Glutamatergic neuron (in vitro differentiated cells): ENCODE measurements around the gene FRS3. TPM values are rescaled to one million over a fixed set of nuclear protein-coding genes. Genes with fewer than 3 reads are reported as not detected.

ENCODE experiments used
- DNase-seq: peaks from one replicate; pipeline ENCODE4 v3.0.0; 2022
- H3K27ac Mint-ChIP-seq: one replicate; pipeline ENCODE4 v1.8.0; 2020; ENCODE audit warnings: mild to moderate bottlenecking, mixed read lengths, inconsistent platforms; ENCODE audit not compliant: unreplicated experiment
- H3K27me3 Mint-ChIP-seq: one replicate; pipeline ENCODE4 v1.8.0; 2020; ENCODE audit warnings: mild to moderate bottlenecking, moderate library complexity, mixed read lengths, inconsistent platforms; ENCODE audit not compliant: unreplicated experiment
- H3K36me3 Mint-ChIP-seq: one replicate; pipeline ENCODE4 v1.8.0; 2020; ENCODE audit warnings: mild to moderate bottlenecking, mixed read lengths, inconsistent platforms; ENCODE audit not compliant: unreplicated experiment
- H3K4me1 Mint-ChIP-seq: one replicate; pipeline ENCODE4 v1.8.0; 2020; ENCODE audit warnings: mild to moderate bottlenecking, low read depth, mixed read lengths, inconsistent platforms; ENCODE audit not compliant: unreplicated experiment
- H3K4me3 Mint-ChIP-seq: one replicate; pipeline ENCODE4 v1.8.0; 2020; ENCODE audit warnings: mild to moderate bottlenecking, mixed read lengths, inconsistent platforms; ENCODE audit not compliant: unreplicated experiment
- H3K9me3 Mint-ChIP-seq: one replicate; pipeline ENCODE4 v1.8.0; 2020; ENCODE audit warnings: mild to moderate bottlenecking, moderate library complexity, mixed read lengths, inconsistent platforms; ENCODE audit not compliant: unreplicated experiment
- CTCF ChIP-seq: fragments of 200-600 bp; sonication (generic); IDR thresholded peaks from one replicate; pipeline ENCODE4 v1.5.0; 2021; ENCODE audit not compliant: partially characterized antibody, unreplicated experiment
- total RNA-seq: library from RNA; stranded (reverse); fragmentation: NEBNext Ultra II Directional; extraction: Animal tissue kit (Norgen Biotek cat#: 25700); gene quantifications from one replicate; pipeline ENCODE4 v1.2.1, GENCODE V29; 2021; ENCODE audit not compliant: unreplicated experiment

The FRS3 gene
- total RNA-seq, 1 donor from 2014 or later, result 17.8 TPM

GRCh38 chr6:41822021-41822420 lies 42.3 kb upstream of the FRS3 start:
- Mint-ChIP-seq H3K9me3 (no peaks in the 10 kb centered on the region), H3K27ac (no peak overlapping the region), H3K4me1 (no peaks in the 10 kb centered on the region), H3K4me3 (no peak overlapping the region), H3K36me3 (no peaks in the 10 kb centered on the region), H3K27me3 (no peaks in the 10 kb centered on the region)
- no peak for TF ChIP-seq CTCF
- DNase-seq, result no peak

GRCh38 chr6:41821266-41821665 lies 41.6 kb upstream of the FRS3 start:
- H3K9me3 Mint-ChIP-seq, result no peaks in the 10 kb centered on the region
- DNase-seq, result no peak
- H3K4me1 Mint-ChIP-seq, result peaks cover under 1% of the 10 kb centered on the region
- no peak overlapping the region for H3K27ac Mint-ChIP-seq
- H3K36me3 Mint-ChIP-seq, result no peaks in the 10 kb centered on the region
- H3K4me3 Mint-ChIP-seq, result no peak overlapping the region
- no peaks in the 10 kb centered on the region for H3K27me3 Mint-ChIP-seq
- no peak for TF ChIP-seq CTCF

- peaks cover 13% of the 10 kb centered on the region for H3K4me1 Mint-ChIP-seq
- H3K4me3 Mint-ChIP-seq, result no peak overlapping the region
- H3K9me3 Mint-ChIP-seq, result no peaks in the 10 kb centered on the region
- no peak overlapping the region for H3K27ac Mint-ChIP-seq
- no peak for DNase-seq
- TF ChIP-seq CTCF, result no peak
- no peaks in the 10 kb centered on the region for H3K36me3 Mint-ChIP-seq
- H3K27me3 Mint-ChIP-seq, result peaks cover 3% of the 10 kb centered on the region
These were observed 38.8 kb upstream of the FRS3 start for GRCh38 chr6:41818271-41819054.

GRCh38 chr6:41815587-41815986 lies 35.9 kb upstream of the FRS3 start:
- no peak for TF ChIP-seq CTCF
- H3K9me3 Mint-ChIP-seq, result no peaks in the 10 kb centered on the region
- no peak overlapping the region for H3K4me3 Mint-ChIP-seq
- H3K4me1 Mint-ChIP-seq, result peaks cover 19% of the 10 kb centered on the region
- DNase-seq, result no peak
- peak overlapping the region; percentile 78 for H3K27ac Mint-ChIP-seq
- H3K36me3 Mint-ChIP-seq, result no peaks in the 10 kb centered on the region
- H3K27me3 Mint-ChIP-seq, result peaks cover 3% of the 10 kb centered on the region

GRCh38 chr6:41814629-41815028 lies 34.9 kb upstream of the FRS3 start:
- no peak for TF ChIP-seq CTCF

More at GRCh38 chr6:41814629-41815028, 34.9 kb upstream of the FRS3 start:
- Mint-ChIP-seq H3K27ac (peak overlapping the region; percentile 83), H3K36me3 (no peaks in the 10 kb centered on the region), H3K4me3 (peak overlapping the region; percentile 36), H3K4me1 (peaks cover 19% of the 10 kb centered on the region), H3K27me3 (peaks cover 3% of the 10 kb centered on the region), H3K9me3 (no peaks in the 10 kb centered on the region)
- no peak for DNase-seq
